Hepatocyte (in vitro differentiated cells): ENCODE results near the gene VCAN. TPM values are rescaled to one million over a fixed set of nuclear protein-coding genes. Genes with fewer than 3 reads are reported as not detected.

Source experiments
- DNase-seq: peaks from one replicate; pipeline ENCODE4 v3.0.0-alpha.2; 2016; ENCODE audit warnings: low spot score
- H2AFZ ChIP-seq: fragments of 200-600 bp; sonication (generic); 2 replicates; pipeline ENCODE4 v1.6.0; 2016; ENCODE audit warnings: antibody characterized with exemption, mild to moderate bottlenecking
- H3K27ac ChIP-seq: fragments of 200-600 bp; sonication (generic); 2 replicates; pipeline ENCODE4 v1.5.1; 2016; ENCODE audit warnings: mild to moderate bottlenecking
- H3K27me3 ChIP-seq: fragments of 200-600 bp; sonication (generic); 2 replicates; pipeline ENCODE4 v1.6.1; 2016
- H3K36me3 ChIP-seq: fragments of 200-600 bp; sonication (generic); replicated peaks from 2 replicates; pipeline ENCODE4 v1.5.1; 2016; ENCODE audit warnings: low read depth; ENCODE audit not compliant: insufficient read depth
- H3K4me1 ChIP-seq: fragments of 200-600 bp; sonication (generic); 2 replicates; pipeline ENCODE4 v1.5.1; 2016; ENCODE audit warnings: mild to moderate bottlenecking, moderate library complexity; ENCODE audit not compliant: insufficient read depth
- H3K4me2 ChIP-seq: fragments of 200-600 bp; sonication (generic); 2 replicates; pipeline ENCODE4 v1.6.0; 2016
- H3K4me3 ChIP-seq: fragments of 200-600 bp; sonication (generic); 2 replicates; pipeline ENCODE4 v1.5.1; 2016; ENCODE audit warnings: mild to moderate bottlenecking
- H3K79me2 ChIP-seq: fragments of 200-600 bp; sonication (generic); 2 replicates; pipeline ENCODE4 v1.6.0; 2017; ENCODE audit warnings: mild to moderate bottlenecking
- H3K9me2 ChIP-seq: fragments of 200-600 bp; sonication (generic); replicated peaks from 2 replicates; pipeline ENCODE4 v1.6.0; 2017; ENCODE audit warnings: mild to moderate bottlenecking; ENCODE audit not compliant: insufficient read depth
- H3K9me3 ChIP-seq: fragments of 200-600 bp; sonication (generic); 2 replicates; pipeline ENCODE4 v1.5.1; 2016; ENCODE audit warnings: low read depth, mild to moderate bottlenecking
- H4K20me1 ChIP-seq: fragments of 200-600 bp; sonication (generic); 2 replicates; pipeline ENCODE4 v1.6.0; 2016; ENCODE audit warnings: mild to moderate bottlenecking; ENCODE audit not compliant: insufficient read depth, poor library complexity, severe bottlenecking
- CTCF ChIP-seq: fragments of 200-600 bp; sonication (generic); IDR thresholded peaks from 2 replicates; pipeline ENCODE4 v1.5.1; 2016; ENCODE audit warnings: antibody characterized with exemption, mild to moderate bottlenecking; ENCODE audit not compliant: poor library complexity
- EZH2 ChIP-seq: fragments of 200-600 bp; sonication (generic); IDR thresholded peaks from 2 replicates; pipeline ENCODE4 v1.6.1; 2016; ENCODE audit warnings: antibody characterized with exemption, mild to moderate bottlenecking, borderline replicate concordance
- EZH2phosphoT487 ChIP-seq: fragments of 200-600 bp; sonication (generic); IDR thresholded peaks from one replicate; pipeline ENCODE4 v1.6.1; 2018; ENCODE audit warnings: antibody characterized with exemption, mild to moderate bottlenecking, low read depth, moderate library complexity; ENCODE audit not compliant: unreplicated experiment, severe bottlenecking
- WGBS: methylation state at CpG from one replicate; pipeline ENCODE4 v1.1.6; 2016; ENCODE audit warnings: low lambda C conversion rate; ENCODE audit errors: missing lambda C conversion rate; 5-methylcytosine and 5-hydroxymethylcytosine counted together
- polyA plus RNA-seq: library from polyadenylated mRNA; unstranded; fragments of >200 nt; fragmentation: Nextera tagmentation; extraction: Ambion mirVana; gene quantifications from 2 replicates; pipeline ENCODE4 v1.2.1, GENCODE V29; 2016
- total RNA-seq: library from RNA; depleted of rRNA; stranded (reverse); fragments of >200 nt; gene quantifications from 2 replicates; pipeline ENCODE4 v1.2.3, GENCODE V29; 2014

The VCAN gene
- total and polyA plus RNA-seq, 2 experiments from 2014 or later: 104 to 398 TPM

- WGBS: 24% methylated on average over 5 of the region's 5 CpGs
- Histone ChIP-seq H3K36me3 (no peaks in the 10 kb centered on the region), H2AFZ (no peak overlapping the region), H3K4me3 (peak overlapping the region; percentile 54), H3K9me3 (no peaks in the 10 kb centered on the region), H3K4me2 (peak overlapping the region; percentile 84), H3K79me2 (peaks cover 71% of the 10 kb centered on the region), H3K4me1 (peaks cover 14% of the 10 kb centered on the region), H3K27ac (peak overlapping the region; percentile 94), H3K27me3 (no peaks in the 10 kb centered on the region), H3K9me2 (no peaks in the 10 kb centered on the region), H4K20me1 (no peaks in the 10 kb centered on the region)
- TF ChIP-seq EZH2phosphoT487: no peak
- DNase-seq: no peak
Observed at GRCh38 chr5:83475935-83476814, 4.6 kb downstream of the VCAN start.

- H3K27me3 ChIP-seq: no peaks in the 10 kb centered on the region
- H3K36me3 ChIP-seq: peaks cover 7% of the 10 kb centered on the region
- H3K79me2 ChIP-seq: peaks cover 95% of the 10 kb centered on the region
- no peak for DNase-seq
- H3K27ac ChIP-seq: no peak overlapping the region
- H3K9me3 ChIP-seq: no peaks in the 10 kb centered on the region
- H2AFZ ChIP-seq: no peak overlapping the region
- 83% methylated on average over 1 of the region's 1 CpG for WGBS
- TF ChIP-seq CTCF (no peak), EZH2phosphoT487 (no peak), EZH2 (no peak)
- H3K9me2 ChIP-seq: no peaks in the 10 kb centered on the region
- peaks cover 3% of the 10 kb centered on the region for H3K4me1 ChIP-seq
- peaks cover 6% of the 10 kb centered on the region for H4K20me1 ChIP-seq
- no peak overlapping the region for H3K4me3 ChIP-seq
- H3K4me2 ChIP-seq: no peak overlapping the region
Observed at GRCh38 chr5:83482961-83483360, 11.4 kb downstream of the VCAN start.

GRCh38 chr5:83484294-83484693 is 12.8 kb downstream of the VCAN start:
- 89% methylated on average over 2 of the region's 2 CpGs for WGBS
- Histone ChIP-seq H3K4me1 (peaks cover 5% of the 10 kb centered on the region), H2AFZ (no peak overlapping the region), H3K36me3 (peaks cover 7% of the 10 kb centered on the region), H3K79me2 (peaks cover 90% of the 10 kb centered on the region), H3K4me2 (no peak overlapping the region), H3K27me3 (no peaks in the 10 kb centered on the region), H3K4me3 (no peak overlapping the region), H4K20me1 (peaks cover 13% of the 10 kb centered on the region), H3K27ac (no peak overlapping the region), H3K9me2 (no peaks in the 10 kb centered on the region), H3K9me3 (no peaks in the 10 kb centered on the region)
- TF ChIP-seq CTCF: no peak
- no peak for TF ChIP-seq EZH2
- no peak for TF ChIP-seq EZH2phosphoT487
- no peak for DNase-seq

- Histone ChIP-seq H3K36me3 (peaks cover 7% of the 10 kb centered on the region), H3K79me2 (peaks cover 86% of the 10 kb centered on the region)
Observed at GRCh38 chr5:83485842-83486241, 14.3 kb downstream of the VCAN start.

More at GRCh38 chr5:83485842-83486241, 14.3 kb downstream of the VCAN start:
- Histone ChIP-seq H3K4me3 (no peak overlapping the region), H3K27me3 (no peaks in the 10 kb centered on the region), H4K20me1 (peaks cover 14% of the 10 kb centered on the region), H3K4me1 (peaks cover 5% of the 10 kb centered on the region), H2AFZ (no peak overlapping the region), H3K4me2 (no peak overlapping the region), H3K9me3 (no peaks in the 10 kb centered on the region), H3K9me2 (no peaks in the 10 kb centered on the region), H3K27ac (no peak overlapping the region)
- 90% methylated on average over 4 of the region's 4 CpGs for WGBS
- no peak for DNase-seq
- TF ChIP-seq CTCF (no peak), EZH2phosphoT487 (no peak), EZH2 (no peak)
